Measurements from ENCODE around the gene SPO11. TPM values are rescaled to one million over a fixed set of nuclear protein-coding genes. Genes with fewer than 3 reads are reported as not detected.

Gene SPO11
- total and polyA plus RNA-seq, 4 donors, result not detected

GRCh38 chr20:57290178-57290484 lies 39.5 kb upstream of the SPO11 start:
- TF ChIP-seq CTCF (IDR thresholded peaks at IDR 0.05; ENCODE audit: control extremely low read depth, extremely low read depth), result no peak
- Histone ChIP-seq H3K27ac (ENCODE audit: low read depth in 1 of 2, low read length in 1 of 2) (no peak overlapping the region), H3K36me3 (ENCODE audit: control insufficient read depth in 4 of 4, insufficient read depth in 4 of 4, low read length in 4 of 4) (no peaks in the 10 kb centered on the region), H3K4me1 (ENCODE audit: control insufficient read depth in 5 of 5, insufficient read depth in 5 of 5, low read length in 5 of 5) (peaks cover 0 to 33% (median 11%) of the 10 kb centered on the region in 5 donors), H3K27me3 (ENCODE audit: control insufficient read depth in 3 of 3, insufficient read depth in 3 of 3, low read length in 2 of 3) (no peaks in the 10 kb centered on the region), H3K9me3 (ENCODE audit: control insufficient read depth in 4 of 4, insufficient read depth in 3 of 4, low read length in 3 of 4) (no peaks in the 10 kb centered on the region), H3K9ac (ENCODE audit: insufficient read depth in 1 of 2, low read length in 2 of 2) (no peak overlapping the region), H3K4me3 (no peak overlapping the region)
- WGBS, 2 donors, result 72 to 79% methylated on average over 5 of the region's 5 CpGs
- DNase-seq (no peak), ATAC-seq (ENCODE audit: insufficient read depth, low FRiP score) (no peak)

GRCh38 chr20:57291003-57291402 lies 38.6 kb upstream of the SPO11 start:
- DNase-seq, result no peak

GRCh38 chr20:57291694-57292093 lies 37.9 kb upstream of the SPO11 start:
- no peak overlapping the region for H3K4me3 ChIP-seq
- TF ChIP-seq CTCF (IDR thresholded peaks at IDR 0.05; ENCODE audit: control extremely low read depth, extremely low read depth), result no peak
- peaks cover 0 to 33% (median 11%) of the 10 kb centered on the region in 5 donors for H3K4me1 ChIP-seq (ENCODE audit: control insufficient read depth in 5 of 5, insufficient read depth in 5 of 5, low read length in 5 of 5)
- H3K9me3 ChIP-seq (ENCODE audit: control insufficient read depth in 4 of 4, insufficient read depth in 3 of 4, low read length in 3 of 4), result no peaks in the 10 kb centered on the region
- WGBS, 2 donors, result 81 to 85% methylated on average over 6 of the region's 6 CpGs
- DNase-seq (no peak), ATAC-seq (ENCODE audit: insufficient read depth, low FRiP score) (no peak)
- H3K27ac ChIP-seq (ENCODE audit: low read depth in 1 of 2, low read length in 1 of 2), result no peak overlapping the region
- H3K9ac ChIP-seq (ENCODE audit: insufficient read depth in 1 of 2, low read length in 2 of 2), result no peak overlapping the region
- no peaks in the 10 kb centered on the region for H3K36me3 ChIP-seq (ENCODE audit: control insufficient read depth in 4 of 4, insufficient read depth in 4 of 4, low read length in 4 of 4)
- no peaks in the 10 kb centered on the region for H3K27me3 ChIP-seq (ENCODE audit: control insufficient read depth in 3 of 3, insufficient read depth in 3 of 3, low read length in 2 of 3)

More at GRCh38 chr20:57291003-57291402, 38.6 kb upstream of the SPO11 start:
- 66 to 72% methylated on average over 10 of the region's 10 CpGs for WGBS, 2 donors
- no peak for TF ChIP-seq CTCF (IDR thresholded peaks at IDR 0.05; ENCODE audit: control extremely low read depth, extremely low read depth)
- Histone ChIP-seq H3K9ac (ENCODE audit: insufficient read depth in 1 of 2, low read length in 2 of 2) (no peak overlapping the region), H3K4me1 (ENCODE audit: control insufficient read depth in 5 of 5, insufficient read depth in 5 of 5, low read length in 5 of 5) (peaks cover 0 to 33% (median 11%) of the 10 kb centered on the region in 5 donors), H3K4me3 (no peak overlapping the region), H3K36me3 (ENCODE audit: control insufficient read depth in 4 of 4, insufficient read depth in 4 of 4, low read length in 4 of 4) (no peaks in the 10 kb centered on the region), H3K9me3 (ENCODE audit: control insufficient read depth in 4 of 4, insufficient read depth in 3 of 4, low read length in 3 of 4) (no peaks in the 10 kb centered on the region), H3K27ac (ENCODE audit: low read depth in 1 of 2, low read length in 1 of 2) (no peak overlapping the region), H3K27me3 (ENCODE audit: control insufficient read depth in 3 of 3, insufficient read depth in 3 of 3, low read length in 2 of 3) (no peaks in the 10 kb centered on the region)
- no peak for ATAC-seq (ENCODE audit: insufficient read depth, low FRiP score)

- DNase-seq, result no peak
- H3K4me1 ChIP-seq (ENCODE audit: control insufficient read depth in 5 of 5, insufficient read depth in 5 of 5, low read length in 5 of 5), result peaks cover 0 to 24% (median 11%) of the 10 kb centered on the region in 5 donors
- no peaks in the 10 kb centered on the region for H3K27me3 ChIP-seq (ENCODE audit: control insufficient read depth in 3 of 3, insufficient read depth in 3 of 3, low read length in 2 of 3)
- TF ChIP-seq CTCF (IDR thresholded peaks at IDR 0.05; ENCODE audit: control extremely low read depth, extremely low read depth), result no peak
- H3K9ac ChIP-seq (ENCODE audit: insufficient read depth in 1 of 2, low read length in 2 of 2), result no peak overlapping the region
- H3K9me3 ChIP-seq (ENCODE audit: control insufficient read depth in 4 of 4, insufficient read depth in 3 of 4, low read length in 3 of 4), result no peaks in the 10 kb centered on the region
- no peak overlapping the region for H3K27ac ChIP-seq (ENCODE audit: low read depth in 1 of 2, low read length in 1 of 2)
- H3K4me3 ChIP-seq, result no peak overlapping the region
- ATAC-seq (ENCODE audit: insufficient read depth, low FRiP score), result no peak
- 74 to 85% methylated on average over 2 of the region's 2 CpGs for WGBS, 2 donors
- no peaks in the 10 kb centered on the region for H3K36me3 ChIP-seq (ENCODE audit: control insufficient read depth in 4 of 4, insufficient read depth in 4 of 4, low read length in 4 of 4)
Measured at GRCh38 chr20:57292611-57293010, 37.0 kb upstream of the SPO11 start.

Data from lung (tissue), 12 donors.